GM18502 (cell line): ENCODE results near the gene HEXB.
"Not testable (repeated sequence)": the region's sequence is repeated elsewhere in the genome, so short reads cannot be mapped to it uniquely, and the experiment has no call there.

Source experiments
- ATAC-seq: cut with Tn5 transposase; IDR thresholded peaks from one replicate; pipeline ENCODE4 v1.9.1; 2021; ENCODE audit warnings: mild to moderate bottlenecking; ENCODE audit not compliant: unreplicated experiment, poor library complexity

HEXB gene

DNA sequence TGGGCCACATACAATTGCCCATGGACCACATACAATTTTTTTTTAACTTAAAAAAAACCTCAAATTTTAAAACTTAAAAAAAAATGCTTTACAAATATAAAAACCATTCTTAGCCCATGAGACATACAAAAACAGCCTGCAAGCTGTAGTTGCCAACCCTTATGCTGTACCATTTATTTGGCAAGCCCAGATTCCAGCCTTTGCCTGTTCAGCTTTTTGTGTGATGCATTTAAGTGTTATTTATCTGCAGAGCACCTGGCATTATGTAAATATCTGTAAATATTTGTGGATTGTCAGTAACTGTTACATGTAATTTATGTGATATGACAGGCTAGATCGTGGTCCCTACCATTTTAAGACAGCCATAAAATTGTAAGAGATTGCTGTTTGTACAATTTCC lies 32.6 kb downstream of the HEXB start:
- no peak for ATAC-seq

DNA sequence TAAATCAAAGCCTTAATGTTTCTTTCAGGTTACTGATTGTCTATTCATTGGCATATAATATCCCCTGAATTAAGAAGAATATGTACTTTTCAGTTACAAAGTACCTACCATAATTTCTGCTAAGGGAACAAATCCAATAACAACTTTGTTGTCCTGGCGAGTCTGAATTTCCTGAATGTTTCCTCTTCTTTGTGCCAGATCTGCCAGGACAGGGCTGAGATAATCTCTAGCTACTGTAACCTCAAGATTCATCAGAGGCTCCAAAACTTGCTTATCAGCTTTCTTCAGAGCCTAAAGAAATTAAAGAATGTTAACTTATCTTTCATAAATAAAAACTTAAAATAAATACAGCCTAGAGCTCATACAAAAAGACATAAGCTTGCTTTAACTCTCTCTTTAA lies 37.2 kb downstream of the HEXB start:
- no peak for ATAC-seq

DNA sequence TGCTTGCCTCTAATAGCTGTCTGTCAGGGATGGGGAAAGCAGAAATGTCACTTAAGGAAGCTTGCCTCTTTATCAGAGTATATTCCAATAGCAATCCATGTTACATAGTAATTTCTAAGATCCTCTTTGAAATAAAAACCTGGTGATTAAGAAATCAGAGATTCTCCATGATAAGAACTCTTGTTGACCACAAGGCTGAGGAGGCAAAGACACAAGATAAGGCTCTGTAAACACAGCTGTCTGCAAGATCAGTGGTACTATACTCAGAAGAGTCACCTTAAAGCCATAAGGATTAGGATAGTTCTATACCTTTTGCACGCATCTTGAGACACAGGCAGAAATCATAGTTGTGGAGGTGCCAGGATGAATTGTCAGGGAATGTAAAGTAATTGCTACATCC lies 40.3 kb downstream of the HEXB start:
- ATAC-seq = no peak

DNA sequence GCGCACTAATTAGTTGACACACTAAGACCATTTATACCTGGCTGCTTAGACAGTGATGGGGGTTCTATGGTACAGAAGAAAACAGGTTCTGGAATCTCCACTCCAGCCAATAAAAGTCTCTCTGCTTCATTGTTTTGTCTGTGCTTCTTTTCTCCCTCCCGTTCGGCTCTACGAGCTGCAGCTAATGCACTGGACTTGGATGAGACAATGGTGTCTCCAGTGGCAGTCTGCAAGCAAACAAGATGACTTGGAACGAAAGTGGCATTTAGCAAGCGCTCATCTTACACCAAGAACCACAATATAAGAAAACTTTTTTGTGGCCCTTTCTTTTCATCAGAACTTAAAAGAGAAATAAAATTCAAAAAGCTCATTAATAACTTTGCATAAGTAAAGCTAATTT lies 51.7 kb downstream of the HEXB start:
- ATAC-seq = no peak

DNA sequence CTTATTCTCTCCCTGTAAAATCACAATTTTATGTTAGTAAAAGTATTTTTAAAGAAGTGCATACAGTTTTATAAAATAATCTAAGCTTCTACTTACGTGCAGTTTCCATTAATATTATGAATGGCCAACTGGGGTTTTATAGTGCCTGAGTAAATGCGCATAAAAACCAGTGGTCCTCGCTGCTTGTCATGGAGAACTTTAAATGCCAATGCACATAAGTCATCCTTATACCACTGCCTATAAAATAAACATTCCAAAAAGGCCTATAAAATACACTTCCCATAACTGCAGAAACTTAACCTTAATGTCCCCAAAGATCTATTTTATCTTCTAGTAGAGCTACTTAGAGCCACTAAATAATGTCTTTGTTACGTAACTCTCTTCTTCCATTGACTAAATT lies 53.4 kb downstream of the HEXB start:
- ATAC-seq = no peak

DNA sequence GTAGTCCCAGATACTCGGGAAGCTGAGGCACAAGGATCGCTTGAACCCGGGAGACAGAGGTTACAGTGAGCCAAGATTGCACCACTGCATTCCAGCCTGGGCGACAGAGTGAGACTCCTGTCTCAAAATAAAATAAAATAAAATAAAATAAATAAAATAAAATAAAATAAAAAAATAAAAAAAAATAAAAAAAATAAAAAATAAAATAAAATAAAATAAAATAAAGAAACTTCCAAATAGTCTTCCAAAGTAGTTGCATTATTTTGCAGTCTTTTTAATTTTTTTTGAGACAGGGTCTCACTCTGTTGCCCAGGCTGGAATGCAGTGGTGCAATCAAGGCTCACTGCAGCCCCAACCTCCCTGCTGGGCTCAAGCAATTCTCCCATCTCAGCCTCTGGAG lies 63.7 kb downstream of the HEXB start:
- ATAC-seq = not testable (repeated sequence)

DNA sequence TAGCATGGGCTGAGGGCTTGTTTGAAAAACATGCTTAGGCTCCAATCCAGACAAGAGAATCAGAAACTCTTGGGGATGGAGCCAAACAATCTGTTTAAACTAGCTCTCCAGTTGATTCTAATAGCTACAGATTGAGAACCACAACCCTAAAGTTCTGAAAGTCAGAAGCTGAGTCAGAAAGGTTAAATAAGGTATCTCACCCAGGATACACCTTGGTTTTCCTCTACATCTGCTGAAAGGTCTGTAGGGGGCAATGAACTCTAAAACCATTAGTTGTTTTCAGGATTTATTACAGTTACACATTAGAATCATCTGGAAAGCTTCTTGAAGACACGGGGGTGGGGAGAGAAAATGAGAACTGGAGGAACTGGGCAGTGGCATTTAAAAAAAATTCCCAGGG lies 76.2 kb downstream of the HEXB start:
- ATAC-seq = no peak

DNA sequence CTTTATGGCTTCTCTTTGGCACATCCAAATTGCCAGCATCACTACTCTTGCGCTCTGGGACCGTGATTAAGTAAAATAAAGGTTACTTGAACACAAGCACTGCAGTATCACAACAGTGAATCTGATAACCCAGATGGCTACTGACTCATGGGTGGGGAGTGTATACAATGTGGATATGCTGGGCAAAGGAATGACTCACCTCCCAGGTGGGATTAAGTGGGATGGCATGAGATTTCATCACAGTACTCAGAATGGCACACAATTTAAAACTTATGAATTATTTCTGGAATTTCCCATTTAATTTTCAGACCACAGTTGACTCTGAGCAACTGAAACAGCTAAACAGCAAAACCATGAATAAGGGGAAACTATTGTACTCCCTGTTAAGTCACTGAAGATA lies 77.6 kb downstream of the HEXB start:
- no peak for ATAC-seq

DNA sequence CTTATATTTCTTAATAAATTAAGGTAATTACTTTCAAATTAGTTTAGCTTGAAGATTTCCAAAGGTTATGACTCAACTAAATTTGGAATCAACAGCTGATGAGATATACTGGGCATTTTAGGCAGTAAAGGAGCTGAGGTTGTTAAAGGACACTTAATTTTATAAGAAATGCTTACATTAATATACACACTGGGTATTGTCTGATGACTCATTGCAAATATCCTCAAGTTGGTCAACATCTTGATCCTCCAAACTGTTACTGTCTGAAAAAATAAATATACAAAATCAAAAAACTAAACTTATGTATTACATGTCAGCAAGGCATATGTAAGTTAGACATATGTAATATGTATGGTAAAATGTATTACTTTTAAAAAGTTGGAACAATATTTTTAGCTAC lies 78.5 kb downstream of the HEXB start:
- no peak for ATAC-seq

DNA sequence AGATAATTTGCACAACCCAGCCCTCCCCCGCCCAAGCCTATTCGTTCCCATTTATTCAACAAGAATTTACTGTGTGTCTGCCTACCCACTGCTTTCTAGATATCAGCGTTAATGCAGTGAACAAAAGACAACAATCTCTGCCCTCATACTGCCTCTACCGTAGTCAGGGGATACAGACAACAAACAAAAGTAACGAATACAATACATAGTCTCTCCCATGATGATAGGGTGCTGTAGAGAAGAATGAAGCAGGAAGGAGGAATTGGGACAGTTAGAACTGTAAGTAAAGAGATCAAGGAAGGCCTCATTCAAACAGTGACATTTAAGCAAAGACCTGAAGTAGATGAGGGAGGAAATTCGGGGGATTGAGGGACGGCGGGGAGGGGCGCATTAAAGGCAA lies 80.2 kb downstream of the HEXB start:
- ATAC-seq = no peak

DNA sequence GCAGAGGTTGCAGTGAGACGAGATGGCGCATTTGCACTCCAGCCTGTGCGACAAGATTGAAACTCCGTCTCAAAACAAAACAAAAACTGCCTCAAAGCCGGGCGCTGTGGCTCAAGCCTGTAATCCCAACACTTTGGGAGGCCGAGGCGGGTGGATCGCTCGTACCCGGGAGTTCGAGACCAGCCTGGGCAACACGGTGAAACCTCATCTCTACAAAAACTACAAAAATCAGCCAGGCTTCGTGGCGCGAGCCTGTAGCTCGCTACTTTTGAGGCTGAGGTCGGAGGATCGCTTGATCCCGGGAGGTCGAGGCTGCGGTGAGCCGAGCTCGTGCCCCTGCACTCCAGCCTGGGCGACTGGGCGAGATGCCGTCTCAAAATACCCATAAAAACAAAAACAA lies 80.9 kb downstream of the HEXB start:
- no peak for ATAC-seq

DNA sequence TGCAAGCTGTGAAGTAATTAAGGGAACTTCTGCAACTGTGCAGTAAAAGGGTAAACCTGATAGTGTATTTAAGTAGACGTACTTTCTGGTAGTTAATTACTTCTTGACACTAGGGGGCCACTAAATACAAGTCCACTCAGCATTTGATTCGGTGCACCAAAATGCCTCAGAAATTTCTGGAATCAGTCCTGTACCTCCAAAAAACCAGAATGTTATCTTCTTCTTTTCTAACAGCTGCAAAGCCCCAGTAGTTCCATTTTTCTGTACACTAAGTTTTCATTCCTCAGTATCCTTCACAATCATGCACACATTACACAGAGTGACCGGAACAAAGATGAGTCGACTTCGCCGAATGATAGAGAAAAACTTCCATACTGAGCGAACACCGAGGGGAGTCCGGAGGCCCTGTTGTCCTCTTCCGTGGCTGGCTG lies 81.4 kb downstream of the HEXB start:
- ATAC-seq = peak; percentile 37

DNA sequence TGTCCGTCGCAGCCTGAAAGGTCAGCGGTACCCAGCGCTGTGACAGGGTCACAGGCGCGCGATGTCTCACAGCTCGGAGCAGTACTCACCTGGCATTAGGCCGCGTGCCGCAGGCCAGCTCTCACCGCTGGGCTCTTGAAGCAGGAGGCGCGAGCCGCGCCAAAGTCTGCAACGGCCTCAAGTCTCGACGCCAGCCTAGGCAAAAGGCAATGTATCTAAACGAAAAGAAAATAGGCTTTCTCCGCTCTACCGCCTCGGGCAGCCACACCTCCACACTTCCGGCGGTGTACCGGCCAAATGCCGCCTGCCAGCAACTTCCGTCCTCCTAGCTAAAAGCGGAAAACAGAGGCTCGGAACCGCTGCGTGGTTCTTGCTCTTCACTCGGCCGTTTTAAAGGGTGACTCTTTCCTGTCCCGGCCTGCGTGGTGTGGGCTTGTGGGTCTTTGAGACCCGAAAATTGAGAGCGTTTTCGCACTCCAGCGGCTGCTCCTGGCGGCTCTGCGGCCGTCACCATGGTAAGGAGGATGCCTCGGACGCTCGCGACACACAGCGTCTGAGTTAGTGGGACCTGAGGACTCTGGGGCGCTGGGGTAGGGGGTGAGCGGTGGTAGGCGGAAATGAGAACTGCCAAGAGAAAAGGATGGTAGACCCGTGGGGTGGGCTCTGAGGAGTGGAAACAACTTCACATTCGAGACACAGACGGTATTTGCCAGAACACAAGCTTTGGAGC lies 82.0 kb downstream of the HEXB start, which contains the start of the genes GFM2 and NSA2:
Gene GFM2 (minus strand): TSS at position 269 of the 730 bp plus-strand sequence. CDS start 3,375 bp downstream, outside the sequence.
Gene NSA2 (plus strand): TSS at position 401 of the 730 bp plus-strand sequence. CDS start 112 bp downstream, at position 513.
- peak; percentile 85 for ATAC-seq

DNA sequence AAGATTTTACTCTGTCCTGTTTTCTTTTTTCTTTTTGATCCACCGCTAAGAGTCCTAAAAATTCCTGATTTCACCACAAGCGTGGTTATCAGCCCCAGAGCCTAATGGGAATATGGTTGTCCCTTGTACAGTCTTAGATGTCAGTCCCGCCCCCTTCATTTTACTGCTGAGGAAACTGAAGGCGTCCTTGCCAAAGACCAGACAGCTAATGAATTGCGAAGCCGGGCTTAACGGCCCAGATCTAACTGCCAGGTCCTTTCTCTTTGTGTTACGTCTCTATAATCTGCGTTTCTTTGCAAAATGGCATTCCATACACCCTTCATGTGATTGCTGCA lies 82.5 kb downstream of the HEXB start:
- peak; percentile 31 for ATAC-seq
